ENCODE measurements around the gene FOCAD. TPM values are rescaled to one million over a fixed set of nuclear protein-coding genes. Genes with fewer than 3 reads are reported as not detected.
A peak's percentile ranks its signal among the peaks of the same experiment; 100 is the strongest.

The FOCAD gene
- total and polyA plus RNA-seq, 2 experiments from 2014 or later = 20.8 to 67.4 TPM

DNA sequence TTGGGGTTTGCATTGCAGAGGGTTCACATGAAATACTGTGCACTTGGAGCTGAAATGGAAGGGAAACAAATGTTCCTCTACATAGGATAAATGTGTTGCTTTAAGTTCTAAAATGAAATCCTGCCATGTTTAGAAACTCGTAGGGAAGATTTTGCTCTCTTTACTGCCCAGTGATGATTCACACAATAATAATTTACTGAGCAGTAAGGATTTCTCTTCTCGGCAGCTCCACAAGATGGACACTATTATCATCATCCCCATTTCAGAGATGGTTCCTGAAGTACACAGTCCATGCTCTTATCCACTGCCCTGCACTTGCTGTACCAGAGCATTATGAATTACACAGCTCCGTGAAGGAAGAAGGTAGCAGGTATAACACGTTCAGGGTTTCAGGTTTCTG lies 343.2 kb downstream of the FOCAD start:
- Histone ChIP-seq H3K4me1 (ENCODE audit: insufficient read depth) (peaks cover 37% of the 10 kb centered on the region), H3F3A (ENCODE audit: insufficient read depth) (peaks cover 45% of the 10 kb centered on the region), H3K9me2 (ENCODE audit: insufficient read depth) (0 out of 2 replicates have a peak, but pooled peaks cover 5% of the 10 kb centered on the region), H2AFZ (peak overlapping the region; percentile 66), H3K79me2 (ENCODE audit: insufficient read depth) (no peaks in the 10 kb centered on the region), H3K9ac (no peak overlapping the region), H3K4me2 (ENCODE audit: unreplicated experiment) (peak overlapping the region; percentile 50), H3K36me3 (ENCODE audit: low read depth) (peaks cover 6% of the 10 kb centered on the region; the same call in 1 of the 2 replicates), H3K27me3 (replicated peaks; ENCODE audit: insufficient read depth) (no peaks in the 10 kb centered on the region), H3K27ac (no peak overlapping the region), H3K9me3 (ENCODE audit: low read depth) (no peaks in the 10 kb centered on the region), H4K20me1 (ENCODE audit: insufficient read depth) (no peaks in the 10 kb centered on the region), H3K4me3 (peak overlapping the region; percentile 34; the same call in 1 of the 2 replicates)
- TF ChIP-seq EZH2phosphoT487 (IDR thresholded peaks at IDR 0.05; ENCODE audit: insufficient read depth, low read depth) (no peak), EZH2 (IDR thresholded peaks at IDR 0.05; ENCODE audit: insufficient read depth, poor library complexity, severe bottlenecking) (no peak)
- DNase-seq = peak; percentile 66
- in situ Hi-C loops (cut with MboI) = no loop called here
- 37% methylated on average over 4 of the region's 4 CpGs for WGBS, 2 experiments (ENCODE audit: low coverage in 1 of 2, low lambda C conversion rate in 2 of 2, missing lambda C conversion rate in 2 of 2)

DNA sequence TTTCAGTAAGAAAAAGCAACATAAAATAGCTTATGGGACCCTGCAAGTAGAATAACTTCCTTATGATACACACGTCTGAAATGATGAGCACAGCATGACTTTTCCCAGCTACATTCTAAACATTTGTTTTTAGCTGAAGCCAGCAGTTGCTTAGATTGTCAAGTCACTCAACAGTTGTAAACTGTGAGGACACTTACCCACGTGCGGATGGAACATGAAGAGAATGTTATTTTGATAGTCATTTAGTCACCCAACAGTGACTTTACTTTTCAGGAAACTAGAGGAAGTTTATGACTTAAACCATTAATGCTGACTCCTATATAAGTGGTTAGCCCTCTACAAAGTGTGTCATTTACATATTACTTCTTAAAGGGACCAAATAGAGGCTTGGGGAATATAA lies 344.4 kb downstream of the FOCAD start:
- Histone ChIP-seq H3K27me3 (replicated peaks; ENCODE audit: insufficient read depth) (no peaks in the 10 kb centered on the region), H3K4me3 (no peak overlapping the region), H3K79me2 (ENCODE audit: insufficient read depth) (no peaks in the 10 kb centered on the region), H3K9me3 (ENCODE audit: low read depth) (no peaks in the 10 kb centered on the region), H3F3A (ENCODE audit: insufficient read depth) (peaks cover 45% of the 10 kb centered on the region), H3K36me3 (ENCODE audit: low read depth) (peaks cover 6% of the 10 kb centered on the region; the same call in 1 of the 2 replicates), H4K20me1 (ENCODE audit: insufficient read depth) (no peaks in the 10 kb centered on the region), H3K4me1 (ENCODE audit: insufficient read depth) (peaks cover 37% of the 10 kb centered on the region), H3K27ac (no peak overlapping the region), H3K9ac (no peak overlapping the region), H3K4me2 (ENCODE audit: unreplicated experiment) (no peak overlapping the region), H2AFZ (no peak overlapping the region), H3K9me2 (ENCODE audit: insufficient read depth) (0 out of 2 replicates have a peak, but pooled peaks cover 5% of the 10 kb centered on the region)
- in situ Hi-C loops (cut with MboI) = no loop called here
- TF ChIP-seq EZH2phosphoT487 (IDR thresholded peaks at IDR 0.05; ENCODE audit: insufficient read depth, low read depth) (no peak), EZH2 (IDR thresholded peaks at IDR 0.05; ENCODE audit: insufficient read depth, poor library complexity, severe bottlenecking) (no peak)
- peak; percentile 50 for DNase-seq
- 10 to 17% methylated on average over 3 of the region's 3 CpGs for WGBS, 2 experiments (ENCODE audit: low coverage in 1 of 2, low lambda C conversion rate in 2 of 2, missing lambda C conversion rate in 2 of 2)

DNA sequence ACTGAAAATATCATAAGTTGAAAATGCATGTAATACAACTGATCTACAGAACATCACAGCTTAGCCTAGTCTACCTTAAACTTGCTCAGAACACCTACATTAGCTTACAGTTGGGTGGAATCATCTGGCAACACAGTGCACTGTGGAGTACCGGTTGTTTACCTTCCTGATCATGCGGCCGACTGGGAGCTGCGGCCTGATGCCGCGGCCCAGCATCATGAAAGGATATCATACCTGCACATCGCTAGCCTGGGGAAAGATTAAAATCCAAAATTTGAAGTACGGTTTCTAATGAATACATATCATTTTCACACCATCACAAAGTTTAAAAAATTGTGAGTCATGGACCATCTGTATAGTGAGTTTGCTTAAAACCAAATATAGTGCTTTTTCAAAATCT lies 345.6 kb downstream of the FOCAD start:
- in situ Hi-C loops (cut with MboI) = no loop called here
- Histone ChIP-seq H3K9me3 (ENCODE audit: low read depth) (no peaks in the 10 kb centered on the region), H3K79me2 (ENCODE audit: insufficient read depth) (no peaks in the 10 kb centered on the region), H3K27me3 (replicated peaks; ENCODE audit: insufficient read depth) (no peaks in the 10 kb centered on the region), H3K9ac (no peak overlapping the region), H3K36me3 (ENCODE audit: low read depth) (peaks cover 5% of the 10 kb centered on the region; the same call in 1 of the 2 replicates), H3F3A (ENCODE audit: insufficient read depth) (peaks cover 45% of the 10 kb centered on the region), H4K20me1 (ENCODE audit: insufficient read depth) (no peaks in the 10 kb centered on the region), H3K4me2 (ENCODE audit: unreplicated experiment) (no peak overlapping the region), H3K9me2 (ENCODE audit: insufficient read depth) (0 out of 2 replicates have a peak, but pooled peaks cover 5% of the 10 kb centered on the region), H3K4me3 (no peak overlapping the region), H2AFZ (no peak overlapping the region), H3K27ac (no peak overlapping the region), H3K4me1 (ENCODE audit: insufficient read depth) (peaks cover 37% of the 10 kb centered on the region)
- no peak for DNase-seq
- 78 to 80% methylated on average over 8 of the region's 8 CpGs for WGBS, 2 experiments (ENCODE audit: low coverage in 1 of 2, low lambda C conversion rate in 2 of 2, missing lambda C conversion rate in 2 of 2)
- no peak for TF ChIP-seq EZH2phosphoT487 (IDR thresholded peaks at IDR 0.05; ENCODE audit: insufficient read depth, low read depth)
- no peak for TF ChIP-seq EZH2 (IDR thresholded peaks at IDR 0.05; ENCODE audit: insufficient read depth, poor library complexity, severe bottlenecking)

DNA sequence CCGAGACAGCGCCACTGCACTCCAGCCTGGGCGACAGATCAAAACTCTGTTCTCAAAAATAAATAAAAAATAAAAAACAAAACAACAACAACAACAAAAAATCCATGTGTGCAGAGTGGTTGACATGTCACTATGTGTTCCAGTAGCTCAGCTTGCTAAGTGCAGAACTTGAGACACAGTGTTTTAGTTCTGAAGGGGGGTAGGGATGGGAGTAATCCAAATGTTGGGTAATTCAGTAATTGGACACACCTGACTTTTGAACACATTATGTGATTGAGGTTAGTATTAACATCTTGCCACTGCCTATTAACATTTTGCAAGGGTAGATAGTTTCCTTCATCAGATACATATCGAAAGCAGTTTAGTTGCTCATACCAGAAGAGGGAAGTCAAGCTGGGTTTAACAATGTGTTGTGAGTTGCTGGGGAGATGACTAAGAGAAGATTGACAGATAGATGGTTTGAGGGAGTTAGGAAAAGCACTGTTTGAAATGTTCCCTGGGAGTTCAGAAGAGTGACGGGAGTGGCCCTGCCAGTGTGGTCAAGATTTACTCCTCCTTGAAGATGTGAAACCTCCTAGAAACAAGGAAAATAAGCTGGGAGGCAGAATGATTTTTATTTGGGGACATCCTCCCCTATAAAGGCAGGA lies 346.5 kb downstream of the FOCAD start:
- peak overlapping the region; percentile 86 for H2AFZ ChIP-seq

More for the DNA sequence above, 346.5 kb downstream of the FOCAD start:
- Histone ChIP-seq H3K36me3 (ENCODE audit: low read depth) (no peaks in the 10 kb centered on the region), H3K79me2 (ENCODE audit: insufficient read depth) (no peaks in the 10 kb centered on the region), H3K4me1 (ENCODE audit: insufficient read depth) (peaks cover 37% of the 10 kb centered on the region), H3K4me2 (ENCODE audit: unreplicated experiment) (peak overlapping the region; percentile 66), H3K9ac (peak overlapping the region; percentile 67), H3K9me3 (ENCODE audit: low read depth) (no peaks in the 10 kb centered on the region), H3K27me3 (replicated peaks; ENCODE audit: insufficient read depth) (no peaks in the 10 kb centered on the region), H3K4me3 (peak overlapping the region; percentile 72), H4K20me1 (ENCODE audit: insufficient read depth) (no peaks in the 10 kb centered on the region), H3F3A (ENCODE audit: insufficient read depth) (peaks cover 45% of the 10 kb centered on the region), H3K27ac (peak overlapping the region; percentile 25), H3K9me2 (ENCODE audit: insufficient read depth) (0 out of 2 replicates have a peak, but pooled peaks cover 5% of the 10 kb centered on the region)
- DNase-seq = peak; percentile 72
- in situ Hi-C loops (cut with MboI) = no loop called here
- no peak for TF ChIP-seq EZH2phosphoT487 (IDR thresholded peaks at IDR 0.05; ENCODE audit: insufficient read depth, low read depth)
- TF ChIP-seq EZH2 (IDR thresholded peaks at IDR 0.05; ENCODE audit: insufficient read depth, poor library complexity, severe bottlenecking) = no peak
- 57 to 61% methylated on average over 5 of the region's 5 CpGs for WGBS, 2 experiments (ENCODE audit: low coverage in 1 of 2, low lambda C conversion rate in 2 of 2, missing lambda C conversion rate in 2 of 2)

All from GM23248 (cell line).